Measurements from ENCODE around the gene SIRT4. TPM values are rescaled to one million over a fixed set of nuclear protein-coding genes. Genes with fewer than 3 reads are reported as not detected.

Gene SIRT4
- total and polyA plus RNA-seq, 2 of the 13 experiments (the other 11 are each of a cell fraction or from before 2014, with no cell fraction given), result 3.4 to 5.8 TPM

GRCh38 chr12:120358412-120359100 lies 56.4 kb downstream of the SIRT4 start:
- no TSS peak for BruUV-seq (replicated peaks)
- no peaks in the 10 kb centered on the region for H3K36me3 ChIP-seq (replicated peaks in 1 of 2; ENCODE audit: control insufficient read depth in 1 of 2, insufficient read depth in 2 of 2, low read length in 2 of 2)
- H3K27me3 ChIP-seq (ENCODE audit: control insufficient read depth in 1 of 2, insufficient read depth in 2 of 2, low read length in 2 of 2), result no peaks in the 10 kb centered on the region; a peak in 1 of 5 replicates
- DNase-seq (ENCODE audit: low spot score), result no peak
- TF ChIP-seq CTCF (CRISPR knock-in tag; IDR thresholded peaks at IDR 0.05) (peak; percentile 63), ZNF18 (CRISPR knock-in tag; IDR thresholded peaks at IDR 0.05; ENCODE audit: insufficient replicate concordance) (no peak), STAG1 (CRISPR knock-in tag; IDR thresholded peaks at IDR 0.05) (peak; percentile 49), MTA1 (CRISPR knock-in tag; IDR thresholded peaks at IDR 0.05; ENCODE audit: borderline replicate concordance) (no peak)
- H4K20me1 ChIP-seq (ENCODE audit: insufficient read depth, low read length), result no peaks in the 10 kb centered on the region
- WGBS (ENCODE audit: low lambda C conversion rate), result 45% methylated on average over 13 of the region's 19 CpGs
- intact Hi-C loops (cut with micrococcal nuclease; ENCODE audit: unreplicated experiment), result no loop called here
- no peak overlapping the region for H3K27ac ChIP-seq (ENCODE audit: extremely low read length, insufficient read depth, low read length)
- no peak overlapping the region for H3K9ac ChIP-seq (ENCODE audit: insufficient read depth, low read depth, low read length)
- H3K4me3 ChIP-seq (replicated peaks in 1 of 3; ENCODE audit: insufficient read depth in 1 of 3, low read depth in 2 of 3, low read length in 3 of 3), result no peak overlapping the region
- ChIA-PET CTCF (ENCODE audit: low intra/inter-chr PET ratio, low total read pairs) (interaction anchor here (5.1 kb wide), 1 partner anchor 72 kb away, joined by 48 read pairs; no protein-coding TSS in a partner anchor), POLR2A (no interaction called here)
- no peaks in the 10 kb centered on the region for H3K9me3 ChIP-seq (ENCODE audit: low read length)
- H3K79me2 ChIP-seq (ENCODE audit: insufficient read depth, low read length), result no peaks in the 10 kb centered on the region
- no peak overlapping the region for H3K4me2 ChIP-seq (ENCODE audit: low read depth, low read length)
- H3K4me1 ChIP-seq (ENCODE audit: insufficient read depth, low read length), result no peaks in the 10 kb centered on the region
- H2AFZ ChIP-seq (ENCODE audit: low read length), result no peak overlapping the region
- FAIRE-seq, result no peak
- no peak; the same call in 2 of the 3 replicates for ATAC-seq
- in situ Hi-C loops (cut with HindIII; ENCODE audit: extremely low pct_ligation_motif_present, low pct_unique_long_range_greater_than_20kb), result loop anchor here (5.0 kb wide), 1 partner anchor 74 kb away; no protein-coding TSS in a partner anchor

All from HepG2 (cell line).